Measurements from ENCODE around the gene FBLN5. TPM values are rescaled to one million over a fixed set of nuclear protein-coding genes. Genes with fewer than 3 reads are reported as not detected.

Gene FBLN5
- polyA plus RNA-seq, 1 of the 3 experiments (the other 2 are of a cell fraction), result 39.8 TPM

DNA sequence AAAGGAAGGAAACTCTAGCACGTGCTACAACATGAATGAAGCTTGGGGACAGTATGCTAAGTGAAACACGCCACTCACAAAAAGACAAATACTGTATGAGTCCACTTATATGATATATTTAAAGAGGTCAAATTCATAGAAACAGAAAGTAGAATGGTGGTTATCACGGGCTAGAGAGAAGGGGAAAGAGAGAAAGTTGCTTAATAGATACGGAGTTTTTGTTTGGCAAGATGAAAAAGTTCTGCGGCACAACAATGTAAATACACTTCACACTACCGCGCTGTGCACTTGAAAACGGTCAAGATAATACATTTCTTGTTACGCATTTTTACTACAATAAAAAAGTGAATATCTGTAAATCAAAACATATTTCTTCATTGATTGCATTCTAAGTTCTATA, 37.3 kb downstream of the FBLN5 start:
- no peaks in the 10 kb centered on the region for H3K9me2 ChIP-seq
- no peak for DNase-seq
- H3K9ac ChIP-seq, result no peak overlapping the region
- peaks cover 5% of the 10 kb centered on the region for H3F3A ChIP-seq (replicated peaks; ENCODE audit: insufficient read depth)
- ChIA-PET CTCF (interaction anchor here (1.7 kb wide), 1 partner anchor 13 kb away, joined by 3 read pairs; no protein-coding TSS in a partner anchor), POLR2A (no interaction called here)
- H3K4me3 ChIP-seq (ENCODE audit: low read depth in 2 of 2, low read length in 1 of 2), result no peak overlapping the region
- 84% methylated on average over 9 of the region's 9 CpGs for WGBS (ENCODE audit: low lambda C conversion rate)
- peaks cover 5 to 25% of the 10 kb centered on the region in 2 experiments for H3K36me3 ChIP-seq (replicated peaks in 1 of 2; ENCODE audit: control insufficient read depth in 1 of 2, insufficient read depth in 2 of 2, low read length in 1 of 2)
- no peaks in the 10 kb centered on the region for H3K27me3 ChIP-seq (ENCODE audit: insufficient read depth)
- H2AFZ ChIP-seq (ENCODE audit: low read depth), result no peak overlapping the region
- no peaks in the 10 kb centered on the region; the same call in 1 of the 2 replicates for H3K79me2 ChIP-seq (ENCODE audit: insufficient read depth)
- no peak overlapping the region for H3K27ac ChIP-seq (ENCODE audit: low read depth in 2 of 2, low read length in 1 of 2)
- no peaks in the 10 kb centered on the region for H3K4me1 ChIP-seq (ENCODE audit: control insufficient read depth in 1 of 2, insufficient read depth in 2 of 2, low read depth in 1 of 2, low read length in 1 of 2)
- TF ChIP-seq SIN3A (IDR thresholded peaks at IDR 0.05; ENCODE audit: borderline replicate concordance, low read depth, low read length), result no peak
- TF ChIP-seq, protein P1, sequence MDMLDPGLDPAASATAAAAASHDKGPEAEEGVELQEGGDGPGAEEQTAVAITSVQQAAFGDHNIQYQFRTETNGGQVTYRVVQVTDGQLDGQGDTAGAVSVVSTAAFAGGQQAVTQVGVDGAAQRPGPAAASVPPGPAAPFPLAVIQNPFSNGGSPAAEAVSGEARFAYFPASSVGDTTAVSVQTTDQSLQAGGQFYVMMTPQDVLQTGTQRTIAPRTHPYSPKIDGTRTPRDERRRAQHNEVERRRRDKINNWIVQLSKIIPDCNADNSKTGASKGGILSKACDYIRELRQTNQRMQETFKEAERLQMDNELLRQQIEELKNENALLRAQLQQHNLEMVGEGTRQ (IDR thresholded peaks at IDR 0.05; ENCODE audit: borderline replicate concordance, low read depth, low read length), result no peak
- no peak for TF ChIP-seq MEF2A (IDR thresholded peaks at IDR 0.05; ENCODE audit: borderline replicate concordance, low read depth)
- TF ChIP-seq RCOR1 (IDR thresholded peaks at IDR 0.05; ENCODE audit: low read length), result no peak
- TF ChIP-seq, protein P2, sequence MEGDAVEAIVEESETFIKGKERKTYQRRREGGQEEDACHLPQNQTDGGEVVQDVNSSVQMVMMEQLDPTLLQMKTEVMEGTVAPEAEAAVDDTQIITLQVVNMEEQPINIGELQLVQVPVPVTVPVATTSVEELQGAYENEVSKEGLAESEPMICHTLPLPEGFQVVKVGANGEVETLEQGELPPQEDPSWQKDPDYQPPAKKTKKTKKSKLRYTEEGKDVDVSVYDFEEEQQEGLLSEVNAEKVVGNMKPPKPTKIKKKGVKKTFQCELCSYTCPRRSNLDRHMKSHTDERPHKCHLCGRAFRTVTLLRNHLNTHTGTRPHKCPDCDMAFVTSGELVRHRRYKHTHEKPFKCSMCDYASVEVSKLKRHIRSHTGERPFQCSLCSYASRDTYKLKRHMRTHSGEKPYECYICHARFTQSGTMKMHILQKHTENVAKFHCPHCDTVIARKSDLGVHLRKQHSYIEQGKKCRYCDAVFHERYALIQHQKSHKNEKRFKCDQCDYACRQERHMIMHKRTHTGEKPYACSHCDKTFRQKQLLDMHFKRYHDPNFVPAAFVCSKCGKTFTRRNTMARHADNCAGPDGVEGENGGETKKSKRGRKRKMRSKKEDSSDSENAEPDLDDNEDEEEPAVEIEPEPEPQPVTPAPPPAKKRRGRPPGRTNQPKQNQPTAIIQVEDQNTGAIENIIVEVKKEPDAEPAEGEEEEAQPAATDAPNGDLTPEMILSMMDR (IDR thresholded peaks at IDR 0.05), result no peak
- TF ChIP-seq TAF1 (IDR thresholded peaks at IDR 0.05; ENCODE audit: borderline replicate concordance, low read depth, low read length), result no peak
- H3K9me3 ChIP-seq, result no peaks in the 10 kb centered on the region
- no peaks in the 10 kb centered on the region for H4K20me1 ChIP-seq (ENCODE audit: insufficient read depth)
- H3K4me2 ChIP-seq, result no peak overlapping the region

DNA sequence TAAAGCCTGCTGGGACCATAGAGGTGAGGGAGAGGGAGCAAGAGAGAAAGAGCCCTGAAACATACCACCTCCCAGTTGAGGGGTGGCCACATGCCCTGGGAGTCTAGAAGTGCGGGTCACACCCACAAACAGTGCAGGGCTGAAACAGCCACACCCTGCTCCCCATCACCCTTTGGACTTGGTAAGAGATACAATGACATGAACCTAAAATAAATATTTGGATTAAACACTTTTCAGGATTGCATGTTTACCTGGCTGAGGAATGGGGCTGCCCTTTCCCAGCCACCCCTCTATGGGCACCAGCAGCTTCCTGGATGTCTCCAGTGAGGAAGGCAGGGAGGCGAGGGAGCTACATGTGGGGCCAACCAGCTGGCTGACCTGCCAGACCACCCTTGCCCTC, 41.1 kb downstream of the FBLN5 start:
- H3K4me2 ChIP-seq, result no peak overlapping the region
- no peaks in the 10 kb centered on the region for H3K9me3 ChIP-seq
- H4K20me1 ChIP-seq (ENCODE audit: insufficient read depth), result no peaks in the 10 kb centered on the region
- no peak overlapping the region for H3K9ac ChIP-seq
- no peak overlapping the region for H3K4me3 ChIP-seq (ENCODE audit: low read depth in 2 of 2, low read length in 1 of 2)
- H3K79me2 ChIP-seq (ENCODE audit: insufficient read depth), result no peaks in the 10 kb centered on the region; the same call in 1 of the 2 replicates
- H3K27ac ChIP-seq (ENCODE audit: low read depth in 2 of 2, low read length in 1 of 2), result no peak overlapping the region
- H2AFZ ChIP-seq (ENCODE audit: low read depth), result no peak overlapping the region
- no peaks in the 10 kb centered on the region for H3K4me1 ChIP-seq (ENCODE audit: control insufficient read depth in 1 of 2, insufficient read depth in 2 of 2, low read depth in 1 of 2, low read length in 1 of 2)
- no peaks in the 10 kb centered on the region for H3F3A ChIP-seq (replicated peaks; ENCODE audit: insufficient read depth)
- no peaks in the 10 kb centered on the region for H3K9me2 ChIP-seq
- 73% methylated on average over 2 of the region's 2 CpGs for WGBS (ENCODE audit: low lambda C conversion rate)
- H3K27me3 ChIP-seq (ENCODE audit: insufficient read depth), result no peaks in the 10 kb centered on the region
- ChIA-PET CTCF (no interaction called here), POLR2A (no interaction called here)
- H3K36me3 ChIP-seq (replicated peaks in 1 of 2; ENCODE audit: control insufficient read depth in 1 of 2, insufficient read depth in 2 of 2, low read length in 1 of 2), result peaks cover 7 to 14% of the 10 kb centered on the region in 2 experiments
- DNase-seq, result no peak
- TF ChIP-seq ELF1 (IDR thresholded peaks at IDR 0.05) (no peak), FOXJ3 (CRISPR knock-in tag; IDR thresholded peaks at IDR 0.05) (no peak), NRF1 (IDR thresholded peaks at IDR 0.05; ENCODE audit: low read depth, low read length) (no peak), JUND (IDR thresholded peaks at IDR 0.05) (no peak), RAD21 (IDR thresholded peaks at IDR 0.05; ENCODE audit: low read length) (no peak), GABPA (IDR thresholded peaks at IDR 0.05; ENCODE audit: low read depth) (no peak), RCOR1 (IDR thresholded peaks at IDR 0.05; ENCODE audit: low read length) (no peak), FOXM1 (IDR thresholded peaks at IDR 0.05; ENCODE audit: low read depth) (no peak), TAF1 (IDR thresholded peaks at IDR 0.05; ENCODE audit: borderline replicate concordance, low read depth, low read length) (no peak), TEAD4 (IDR thresholded peaks at IDR 0.05; ENCODE audit: borderline replicate concordance, insufficient read depth) (no peak), CHD2 (IDR thresholded peaks at IDR 0.05; ENCODE audit: low read length, partially characterized antibody) (no peak), SIN3A (IDR thresholded peaks at IDR 0.05; ENCODE audit: borderline replicate concordance, low read depth, low read length) (no peak)
- TF ChIP-seq, protein P3, sequence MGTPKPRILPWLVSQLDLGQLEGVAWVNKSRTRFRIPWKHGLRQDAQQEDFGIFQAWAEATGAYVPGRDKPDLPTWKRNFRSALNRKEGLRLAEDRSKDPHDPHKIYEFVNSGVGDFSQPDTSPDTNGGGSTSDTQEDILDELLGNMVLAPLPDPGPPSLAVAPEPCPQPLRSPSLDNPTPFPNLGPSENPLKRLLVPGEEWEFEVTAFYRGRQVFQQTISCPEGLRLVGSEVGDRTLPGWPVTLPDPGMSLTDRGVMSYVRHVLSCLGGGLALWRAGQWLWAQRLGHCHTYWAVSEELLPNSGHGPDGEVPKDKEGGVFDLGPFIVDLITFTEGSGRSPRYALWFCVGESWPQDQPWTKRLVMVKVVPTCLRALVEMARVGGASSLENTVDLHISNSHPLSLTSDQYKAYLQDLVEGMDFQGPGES (IDR thresholded peaks at IDR 0.05; ENCODE audit: low read depth, low read length), result no peak
- TF ChIP-seq, protein P4, sequence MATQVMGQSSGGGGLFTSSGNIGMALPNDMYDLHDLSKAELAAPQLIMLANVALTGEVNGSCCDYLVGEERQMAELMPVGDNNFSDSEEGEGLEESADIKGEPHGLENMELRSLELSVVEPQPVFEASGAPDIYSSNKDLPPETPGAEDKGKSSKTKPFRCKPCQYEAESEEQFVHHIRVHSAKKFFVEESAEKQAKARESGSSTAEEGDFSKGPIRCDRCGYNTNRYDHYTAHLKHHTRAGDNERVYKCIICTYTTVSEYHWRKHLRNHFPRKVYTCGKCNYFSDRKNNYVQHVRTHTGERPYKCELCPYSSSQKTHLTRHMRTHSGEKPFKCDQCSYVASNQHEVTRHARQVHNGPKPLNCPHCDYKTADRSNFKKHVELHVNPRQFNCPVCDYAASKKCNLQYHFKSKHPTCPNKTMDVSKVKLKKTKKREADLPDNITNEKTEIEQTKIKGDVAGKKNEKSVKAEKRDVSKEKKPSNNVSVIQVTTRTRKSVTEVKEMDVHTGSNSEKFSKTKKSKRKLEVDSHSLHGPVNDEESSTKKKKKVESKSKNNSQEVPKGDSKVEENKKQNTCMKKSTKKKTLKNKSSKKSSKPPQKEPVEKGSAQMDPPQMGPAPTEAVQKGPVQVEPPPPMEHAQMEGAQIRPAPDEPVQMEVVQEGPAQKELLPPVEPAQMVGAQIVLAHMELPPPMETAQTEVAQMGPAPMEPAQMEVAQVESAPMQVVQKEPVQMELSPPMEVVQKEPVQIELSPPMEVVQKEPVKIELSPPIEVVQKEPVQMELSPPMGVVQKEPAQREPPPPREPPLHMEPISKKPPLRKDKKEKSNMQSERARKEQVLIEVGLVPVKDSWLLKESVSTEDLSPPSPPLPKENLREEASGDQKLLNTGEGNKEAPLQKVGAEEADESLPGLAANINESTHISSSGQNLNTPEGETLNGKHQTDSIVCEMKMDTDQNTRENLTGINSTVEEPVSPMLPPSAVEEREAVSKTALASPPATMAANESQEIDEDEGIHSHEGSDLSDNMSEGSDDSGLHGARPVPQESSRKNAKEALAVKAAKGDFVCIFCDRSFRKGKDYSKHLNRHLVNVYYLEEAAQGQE (IDR thresholded peaks at IDR 0.05; ENCODE audit: low read depth, low read length), result no peak
- TF ChIP-seq, protein P2 (IDR thresholded peaks at IDR 0.05), result no peak
